GM23248 (cell line): ENCODE measurements around the gene CNRIP1.

Experiments used
- EZH2 ChIP-seq: fragments of 200-600 bp; sonication (generic); IDR thresholded peaks from 2 replicates; pipeline ENCODE4 v1.6.1; 2018; ENCODE audit warnings: antibody characterized with exemption, mild to moderate bottlenecking; ENCODE audit not compliant: insufficient read depth, poor library complexity, severe bottlenecking
- EZH2phosphoT487 ChIP-seq: fragments of 200-600 bp; sonication (generic); IDR thresholded peaks from 2 replicates; pipeline ENCODE4 v1.6.1; 2018; ENCODE audit warnings: antibody characterized with exemption, moderate library complexity, mild to moderate bottlenecking, low read depth; ENCODE audit not compliant: insufficient read depth

DNA sequence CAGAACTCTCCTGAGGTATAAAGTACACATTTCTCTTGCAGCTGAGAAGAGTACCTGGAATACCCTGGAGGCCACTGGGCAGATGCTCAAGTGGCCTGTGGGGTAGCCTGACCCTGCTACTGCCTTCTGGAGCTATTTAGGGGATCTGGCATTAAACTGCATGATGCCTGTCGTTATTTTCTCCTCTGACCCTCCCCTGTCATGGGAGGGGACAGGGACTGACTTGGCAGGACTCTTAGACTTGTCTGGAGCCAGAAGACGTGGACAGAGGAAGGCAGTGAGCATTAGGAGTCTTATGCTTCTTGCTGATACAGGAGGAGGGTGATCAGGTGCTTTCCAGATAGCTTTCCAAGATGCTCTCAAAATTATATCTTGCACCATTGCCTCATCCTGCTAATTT is 24.8 kb downstream of the CNRIP1 start:
- TF ChIP-seq EZH2 = no peak
- TF ChIP-seq EZH2phosphoT487 = no peak
